HuH-7 (cell line): ENCODE measurements around the gene GNPDA1.

Source experiments
- DNase-seq: peaks from one replicate; pipeline ENCODE4 v3.0.0; 2011; ENCODE audit warnings: low spot score

Gene GNPDA1

GRCh38 chr5:141957367-141957996, 55.3 kb downstream of the GNPDA1 start:
- no peak for DNase-seq

DNA sequence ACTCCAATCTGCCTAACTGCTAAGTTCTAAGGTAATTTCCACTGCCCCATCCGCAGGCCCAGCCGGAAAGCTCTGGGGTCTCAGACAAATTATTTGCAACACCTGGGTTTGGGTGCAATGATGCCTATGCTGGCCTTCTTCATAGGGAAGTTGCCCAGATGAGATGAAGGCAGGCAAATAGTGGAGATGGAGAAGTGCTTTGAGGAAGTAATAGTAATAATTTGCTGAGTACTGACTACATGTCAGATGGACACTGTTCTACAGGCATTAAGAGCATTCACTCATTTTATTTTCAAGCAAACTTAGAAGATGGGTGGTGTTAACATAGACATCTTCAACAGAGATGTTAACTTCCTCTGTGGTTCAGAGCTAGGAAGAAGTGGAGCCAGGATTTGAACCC, 58.6 kb downstream of the GNPDA1 start:
- DNase-seq: no peak

DNA sequence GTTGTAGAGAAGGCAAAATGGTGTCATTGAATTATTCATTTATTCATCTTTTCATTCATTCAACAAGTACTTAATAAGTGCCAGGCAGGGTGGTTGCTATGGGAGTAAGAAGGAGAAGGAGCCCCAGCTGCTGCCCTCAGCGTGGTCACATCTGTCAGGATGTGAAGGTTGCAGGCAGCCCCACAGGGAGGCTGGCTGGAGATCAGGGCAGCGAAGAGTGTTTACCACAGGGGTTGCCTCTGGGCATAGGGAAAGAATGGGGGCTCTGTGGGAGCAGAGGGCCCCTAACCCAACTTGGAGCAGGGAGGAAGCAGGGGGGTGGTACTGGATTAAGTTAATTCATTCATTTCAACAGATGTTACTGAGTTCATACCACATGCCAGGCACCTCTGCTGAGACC, 60.8 kb downstream of the GNPDA1 start:
- no peak for DNase-seq

DNA sequence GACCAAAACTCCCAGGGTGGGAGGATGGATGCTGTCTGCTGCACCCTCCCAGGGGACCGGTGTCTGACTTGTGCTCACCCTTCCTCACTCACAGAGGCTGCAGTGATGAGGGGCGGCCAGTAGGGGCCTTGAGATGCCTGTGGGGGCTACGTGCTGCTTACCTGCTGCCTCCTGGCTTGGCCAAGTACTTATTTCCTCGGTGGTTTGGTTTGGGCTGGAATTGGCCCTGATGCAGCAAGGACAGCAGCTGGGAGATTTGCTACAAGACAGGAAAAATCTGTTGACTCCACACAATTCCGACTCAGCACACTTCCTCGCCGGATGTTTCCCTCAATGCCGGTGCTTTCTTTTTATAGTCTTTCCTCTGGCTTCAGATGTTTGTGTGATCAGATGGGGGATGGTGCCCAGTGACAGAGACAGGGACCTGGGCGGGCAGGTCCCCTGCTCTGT, 61.5 kb downstream of the GNPDA1 start:
- DNase-seq: peak; percentile 71
